GM12878 (cell line): ENCODE data around the gene ANKRD13A. TPM values are rescaled to one million over a fixed set of nuclear protein-coding genes. Genes with fewer than 3 reads are reported as not detected.
A peak's percentile ranks its signal among the peaks of the same experiment; 100 is the strongest.

Source experiments
- ATF3 ChIP-seq: IDR thresholded peaks from 2 replicates; pipeline ENCODE4 v1.6.1; 2011; ENCODE audit warnings: low read depth, mild to moderate bottlenecking, low read length, moderate library complexity, borderline replicate concordance; ENCODE audit errors: extremely low read depth
- CEBPB ChIP-seq, 2 experiments: fragments of 150-350 bp in 1 of 2; IDR thresholded peaks; 2 replicates each; pipeline ENCODE4 v1.6.1; 2012 to 2014; ENCODE audit warnings: low read depth in 2 of 2, low read length in 2 of 2, borderline replicate concordance in 1 of 2, inconsistent platforms in 1 of 2
- CREM ChIP-seq: IDR thresholded peaks from 2 replicates; pipeline ENCODE4 v1.6.1; 2014; ENCODE audit warnings: antibody characterized with exemption, low read depth
- DPF2 ChIP-seq: fragments of 450-650 bp; IDR thresholded peaks from 2 replicates; pipeline ENCODE4 v1.6.1; 2017; ENCODE audit warnings: mild to moderate bottlenecking
- EGR1 ChIP-seq, 2 experiments: IDR thresholded peaks; 1 replicate in 1 of 2; 2 replicates in 1 of 2; pipeline ENCODE4 v1.6.1; 2011 to 2012; ENCODE audit warnings: low read depth in 2 of 2, low read length in 2 of 2, borderline replicate concordance in 1 of 2, mild to moderate bottlenecking in 1 of 2, moderate library complexity in 1 of 2
- GABPA ChIP-seq: IDR thresholded peaks from 2 replicates; pipeline ENCODE4 v1.6.1; 2014; ENCODE audit warnings: antibody characterized with exemption, low read depth, mild to moderate bottlenecking, inconsistent platforms
- GATAD2B ChIP-seq: fragments of 450-650 bp; conservative IDR thresholded peaks from 2 replicates; pipeline ENCODE4 v1.6.1; 2017; ENCODE audit warnings: low read depth, mild to moderate bottlenecking, moderate library complexity
- HDAC2 ChIP-seq: fragments of 200-600 bp; sonication (generic); IDR thresholded peaks from 2 replicates; pipeline ENCODE4 v1.6.1; 2017
- IRF3 ChIP-seq: fragments of 450-650 bp; IDR thresholded peaks from 2 replicates; pipeline ENCODE4 v1.6.1; 2014; ENCODE audit warnings: mild to moderate bottlenecking
- LARP7 ChIP-seq: fragments of 450-650 bp; IDR thresholded peaks from 2 replicates; pipeline ENCODE4 v1.6.1; 2017; ENCODE audit warnings: mild to moderate bottlenecking
- NR2F1 ChIP-seq: fragments of 450-650 bp; conservative IDR thresholded peaks from 2 replicates; pipeline ENCODE4 v1.6.1; 2017; ENCODE audit warnings: mild to moderate bottlenecking
- PBX3 ChIP-seq: IDR thresholded peaks from 2 replicates; pipeline ENCODE4 v1.6.1; 2011; ENCODE audit warnings: mild to moderate bottlenecking, low read depth, low read length, moderate library complexity; ENCODE audit not compliant: insufficient replicate concordance
- POLR2AphosphoS5 ChIP-seq: IDR thresholded peaks from 2 replicates; pipeline ENCODE4 v1.6.1; 2011; ENCODE audit warnings: mild to moderate bottlenecking, low read length, inconsistent platforms
- RELA ChIP-seq: fragments of 450-650 bp; IDR thresholded peaks from 2 replicates; pipeline ENCODE4 v1.8.0; 2014; ENCODE audit warnings: borderline replicate concordance; ENCODE audit not compliant: partially characterized antibody
- SMARCA5 ChIP-seq: fragments of 450-650 bp; IDR thresholded peaks from 2 replicates; pipeline ENCODE4 v1.6.1; 2017; ENCODE audit warnings: mild to moderate bottlenecking
- SP1 ChIP-seq: IDR thresholded peaks from one replicate; pipeline ENCODE4 v1.6.1; 2011; ENCODE audit warnings: low read depth, low read length
- TARDBP ChIP-seq: IDR thresholded peaks from 2 replicates; pipeline ENCODE4 v1.6.1; 2016; ENCODE audit warnings: borderline replicate concordance
- TCF7 ChIP-seq: IDR thresholded peaks from 2 replicates; pipeline ENCODE4 v1.6.1; 2014; ENCODE audit warnings: antibody characterized with exemption, borderline replicate concordance
- YY1 ChIP-seq: IDR thresholded peaks from 2 replicates; pipeline ENCODE4 v1.6.1; 2011; ENCODE audit warnings: low read depth, mild to moderate bottlenecking, low read length
- ZBTB40 ChIP-seq: fragments of 450-650 bp; IDR thresholded peaks from 2 replicates; pipeline ENCODE4 v1.6.1; 2016; ENCODE audit warnings: mild to moderate bottlenecking, moderate library complexity, borderline replicate concordance
- ZNF24 ChIP-seq: fragments of 450-650 bp; IDR thresholded peaks from 2 replicates; pipeline ENCODE4 v1.6.1; 2017; ENCODE audit warnings: antibody characterized with exemption, mild to moderate bottlenecking
- polyA plus RNA-seq, 11 experiments: library from polyadenylated mRNA; depleted of rRNA in 4 of 11; unstranded in 6 of 11; stranded (reverse) in 5 of 11; fragments of >200 nt; fragmentation: Nextera tagmentation in 4 of 11; fragmentation: Illumina TruSeq in 1 of 11; extraction: Ambion mirVana in 4 of 11; extraction: Trizol in 1 of 11; gene quantifications; 1 replicate in 1 of 11; 2 replicates in 10 of 11; pipeline versions ENCODE4 v1.2.1 to v1.2.3, GENCODE V29; 2011 to 2016; ENCODE audit warnings: inconsistent platforms in 2 of 11, missing spikeins in 2 of 11, low read depth in 1 of 11
- total RNA-seq, 4 experiments: library from RNA; depleted of rRNA in 3 of 4; stranded (reverse); fragments of >200 nt in 3 of 4; fragmentation: Illumina TruSeq in 1 of 4; extraction: Trizol in 1 of 4; gene quantifications; 2 replicates each; pipeline versions ENCODE4 v1.2.1 to v1.2.3, GENCODE V29; 2013 to 2021

ANKRD13A gene
- total and polyA plus RNA-seq, 10 of the 15 experiments (the other 5 are each of a cell fraction or from before 2014, with no cell fraction given), result 10.2 to 93.4 (median 76.5) TPM

GRCh38 chr12:109998904-109999648 lies at the start of gene ANKRD13A (continued):
- TF ChIP-seq ZBTB40, result peak; percentile 65; the same call in 1 of the 2 replicates
- peak; percentile 95 for TF ChIP-seq POLR2AphosphoS5
- TF ChIP-seq DPF2, result peak; percentile 87
- TF ChIP-seq NR2F1, result peak; percentile 58
- TF ChIP-seq TCF7, result no peak
- TF ChIP-seq SP1, result peak; percentile 89
- TF ChIP-seq TARDBP, result peak; percentile 36; the same call in 1 of the 2 replicates
- TF ChIP-seq PBX3, result peak; percentile 37
- TF ChIP-seq ZNF24, result peak; percentile 80; the same call in 1 of the 2 replicates
- 0 out of 2 replicates have a peak, but pooled peaks have one; percentile 10 for TF ChIP-seq HDAC2
- TF ChIP-seq CEBPB (IDR thresholded peaks at IDR 0.05; ENCODE audit: borderline replicate concordance in 1 of 2, low read depth in 2 of 2, low read length in 2 of 2), result no peak
- TF ChIP-seq GABPA, result peak; percentile 48; the same call in 1 of the 2 replicates
- peak; percentile 80 for TF ChIP-seq RELA
- peak; percentile 96 for TF ChIP-seq GATAD2B
- TF ChIP-seq LARP7, result peak; percentile 97
- no peak for TF ChIP-seq ATF3
- peak; percentile 77 for TF ChIP-seq IRF3
- TF ChIP-seq YY1, result peak; percentile 99
- peak; percentile 90; the same call in 1 of the 2 replicates for TF ChIP-seq SMARCA5
- TF ChIP-seq CREM, result peak; percentile 78; the same call in 1 of the 2 replicates
- TF ChIP-seq EGR1 (IDR thresholded peaks at IDR 0.05; ENCODE audit: borderline replicate concordance in 1 of 2, low read depth in 2 of 2, low read length in 2 of 2), result peak; percentile 18 to 54; a peak in 2 of 3 replicates
